NCI-H748 treated with DMSO at 0.1 percent for 48 hours (cell line): ENCODE data around the gene CCDC8.
"Not testable (repeated sequence)": the region's sequence is repeated elsewhere in the genome, so short reads cannot be mapped to it uniquely, and the experiment has no call there.

ENCODE experiments used
- DNase-seq: peaks from one replicate; lab custom pipeline; 2025; lab: John Stamatoyannopoulos, UW

Gene CCDC8

GRCh38 chr19:46404753-46405468, 8.5 kb downstream of the CCDC8 start:
- DNase-seq, result no peak

GRCh38 chr19:46404055-46404752, 9.2 kb downstream of the CCDC8 start:
- DNase-seq, result peak; percentile 41

GRCh38 chr19:46402725-46403124, 10.6 kb downstream of the CCDC8 start:
- no peak for DNase-seq

GRCh38 chr19:46397801-46398479, 15.4 kb downstream of the CCDC8 start:
- DNase-seq, result not testable (repeated sequence)

- DNase-seq, result no peak
Measured at GRCh38 chr19:46394402-46394797, 19.0 kb downstream of the CCDC8 start.

GRCh38 chr19:46393456-46394401, 19.6 kb downstream of the CCDC8 start:
- no peak for DNase-seq

GRCh38 chr19:46392837-46393236, 20.5 kb downstream of the CCDC8 start:
- no peak for DNase-seq

- DNase-seq, result no peak
Measured at GRCh38 chr19:46392252-46392801, 21.0 kb downstream of the CCDC8 start.

GRCh38 chr19:46391296-46392251, 21.8 kb downstream of the CCDC8 start:
- no peak for DNase-seq

GRCh38 chr19:46390866-46391265, 22.5 kb downstream of the CCDC8 start:
- no peak for DNase-seq

GRCh38 chr19:46390121-46390858, 23.1 kb downstream of the CCDC8 start:
- DNase-seq, result no peak

- DNase-seq, result no peak
Measured at GRCh38 chr19:46388311-46389095, 24.9 kb downstream of the CCDC8 start.

GRCh38 chr19:46387713-46388130, 25.6 kb downstream of the CCDC8 start:
- DNase-seq, result no peak

GRCh38 chr19:46386996-46387712, 26.2 kb downstream of the CCDC8 start:
- no peak for DNase-seq

- no peak for DNase-seq
Measured at GRCh38 chr19:46386151-46386550, 27.2 kb downstream of the CCDC8 start.

GRCh38 chr19:46385636-46386035, 27.7 kb downstream of the CCDC8 start:
- DNase-seq, result no peak

- DNase-seq, result no peak
Measured at GRCh38 chr19:46384396-46384795, 29.0 kb downstream of the CCDC8 start.

GRCh38 chr19:46383846-46384245, 29.5 kb downstream of the CCDC8 start:
- no peak for DNase-seq
